Retinal pigment epithelial cell (primary cell): ENCODE results near the gene IGFBP7.

Experiments
- DNase-seq: peaks from one replicate; pipeline ENCODE4 v3.0.0-alpha.2; 2010; ENCODE audit warnings: low read depth
- H3K4me3 ChIP-seq: 2 replicates; pipeline ENCODE4 v1.5.1; 2011; ENCODE audit warnings: mild to moderate bottlenecking, low read length, control low read depth, moderate library complexity
- CTCF ChIP-seq: conservative IDR thresholded peaks from 2 replicates; pipeline ENCODE4 v1.5.1; 2011; ENCODE audit warnings: low read depth, low read length, control low read depth, inconsistent platforms

Gene IGFBP7

GRCh38 chr4:57104706-57105560 lies 5.3 kb downstream of the IGFBP7 start:
- no peak overlapping the region for H3K4me3 ChIP-seq
- no peak for TF ChIP-seq CTCF
- DNase-seq, result no peak

- DNase-seq, result no peak
- no peak overlapping the region for H3K4me3 ChIP-seq
- no peak for TF ChIP-seq CTCF
Observed at GRCh38 chr4:57103051-57103450, 7.1 kb downstream of the IGFBP7 start.

- no peak for TF ChIP-seq CTCF
- DNase-seq, result peak; percentile 82
- H3K4me3 ChIP-seq, result no peak overlapping the region
Observed at GRCh38 chr4:57102050-57102624, 8.0 kb downstream of the IGFBP7 start.

GRCh38 chr4:57100979-57101651 lies 9.1 kb downstream of the IGFBP7 start:
- no peak overlapping the region for H3K4me3 ChIP-seq
- no peak for TF ChIP-seq CTCF
- DNase-seq, result no peak

- TF ChIP-seq CTCF, result no peak
Observed at GRCh38 chr4:57099363-57099762, 10.8 kb downstream of the IGFBP7 start.

GRCh38 chr4:57098941-57099340 lies 11.2 kb downstream of the IGFBP7 start:
- no peak for TF ChIP-seq CTCF

More at GRCh38 chr4:57099363-57099762, 10.8 kb downstream of the IGFBP7 start:
- H3K4me3 ChIP-seq, result no peak overlapping the region
- DNase-seq, result no peak

GRCh38 chr4:57098415-57098814 lies 11.8 kb downstream of the IGFBP7 start:
- no peak for DNase-seq
- no peak for TF ChIP-seq CTCF
- no peak overlapping the region for H3K4me3 ChIP-seq

More at GRCh38 chr4:57098941-57099340, 11.2 kb downstream of the IGFBP7 start:
- DNase-seq, result peak; percentile 49
- no peak overlapping the region for H3K4me3 ChIP-seq
